ENCODE data around the gene ADCK1. TPM values are rescaled to one million over a fixed set of nuclear protein-coding genes. Genes with fewer than 3 reads are reported as not detected.

ADCK1 gene
- total RNA-seq, 2 donors from 2014 or later: 7.4 to 12.1 TPM

DNA sequence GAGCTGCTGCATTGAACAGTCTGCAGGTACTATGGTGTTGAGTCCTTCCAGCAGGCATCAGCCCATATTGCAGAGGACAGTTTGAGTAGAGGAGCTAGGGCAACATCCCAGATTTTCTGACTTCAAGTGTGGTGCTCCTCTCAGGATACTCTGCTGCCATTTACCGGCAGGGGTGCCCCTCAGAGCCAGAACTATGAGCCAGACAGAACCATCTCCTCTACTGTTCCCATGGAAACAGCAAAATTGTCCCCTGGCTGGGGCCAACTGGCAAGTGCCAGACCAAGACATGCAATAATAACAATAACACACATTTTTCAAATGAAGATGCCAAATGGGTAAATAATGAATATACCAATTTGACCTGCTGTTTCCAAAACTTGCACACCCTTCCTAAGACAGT is 102.9 kb downstream of the ADCK1 start:
- Histone ChIP-seq H3K4me3 (no peak overlapping the region), H3K9me3 (no peaks in the 10 kb centered on the region), H3K27me3 (no peaks in the 10 kb centered on the region), H3K36me3 (no peaks in the 10 kb centered on the region), H3K27ac (no peak overlapping the region), H3K4me1 (no peaks in the 10 kb centered on the region), H3K9ac (ENCODE audit: low read depth in 2 of 2, low read length in 2 of 2) (no peak overlapping the region)
- intact Hi-C loops (cut with DNase I): no loop called here
- TF ChIP-seq, protein P1, sequence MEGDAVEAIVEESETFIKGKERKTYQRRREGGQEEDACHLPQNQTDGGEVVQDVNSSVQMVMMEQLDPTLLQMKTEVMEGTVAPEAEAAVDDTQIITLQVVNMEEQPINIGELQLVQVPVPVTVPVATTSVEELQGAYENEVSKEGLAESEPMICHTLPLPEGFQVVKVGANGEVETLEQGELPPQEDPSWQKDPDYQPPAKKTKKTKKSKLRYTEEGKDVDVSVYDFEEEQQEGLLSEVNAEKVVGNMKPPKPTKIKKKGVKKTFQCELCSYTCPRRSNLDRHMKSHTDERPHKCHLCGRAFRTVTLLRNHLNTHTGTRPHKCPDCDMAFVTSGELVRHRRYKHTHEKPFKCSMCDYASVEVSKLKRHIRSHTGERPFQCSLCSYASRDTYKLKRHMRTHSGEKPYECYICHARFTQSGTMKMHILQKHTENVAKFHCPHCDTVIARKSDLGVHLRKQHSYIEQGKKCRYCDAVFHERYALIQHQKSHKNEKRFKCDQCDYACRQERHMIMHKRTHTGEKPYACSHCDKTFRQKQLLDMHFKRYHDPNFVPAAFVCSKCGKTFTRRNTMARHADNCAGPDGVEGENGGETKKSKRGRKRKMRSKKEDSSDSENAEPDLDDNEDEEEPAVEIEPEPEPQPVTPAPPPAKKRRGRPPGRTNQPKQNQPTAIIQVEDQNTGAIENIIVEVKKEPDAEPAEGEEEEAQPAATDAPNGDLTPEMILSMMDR (IDR thresholded peaks at IDR 0.05): no peak
- no peak for DNase-seq

DNA sequence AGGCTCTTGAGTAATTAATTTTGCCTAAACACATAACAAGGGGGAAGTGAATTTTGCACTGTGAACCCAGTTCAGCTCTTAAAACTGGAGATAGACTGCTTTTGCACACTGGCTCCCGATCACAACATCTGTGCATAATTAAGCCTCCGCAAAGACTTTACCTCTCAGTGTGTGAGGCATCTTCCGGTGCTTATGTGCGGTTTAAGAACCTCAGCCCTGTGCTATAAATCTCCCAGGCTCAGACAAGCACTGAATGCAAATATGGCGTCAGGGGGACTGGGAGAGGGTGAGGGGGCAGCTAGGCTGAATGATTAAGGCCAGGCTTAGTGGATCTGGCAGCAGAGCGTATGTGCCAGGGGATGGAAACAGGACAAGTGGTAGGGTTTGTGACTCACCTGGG is 103.3 kb downstream of the ADCK1 start:
- DNase-seq: no peak

DNA sequence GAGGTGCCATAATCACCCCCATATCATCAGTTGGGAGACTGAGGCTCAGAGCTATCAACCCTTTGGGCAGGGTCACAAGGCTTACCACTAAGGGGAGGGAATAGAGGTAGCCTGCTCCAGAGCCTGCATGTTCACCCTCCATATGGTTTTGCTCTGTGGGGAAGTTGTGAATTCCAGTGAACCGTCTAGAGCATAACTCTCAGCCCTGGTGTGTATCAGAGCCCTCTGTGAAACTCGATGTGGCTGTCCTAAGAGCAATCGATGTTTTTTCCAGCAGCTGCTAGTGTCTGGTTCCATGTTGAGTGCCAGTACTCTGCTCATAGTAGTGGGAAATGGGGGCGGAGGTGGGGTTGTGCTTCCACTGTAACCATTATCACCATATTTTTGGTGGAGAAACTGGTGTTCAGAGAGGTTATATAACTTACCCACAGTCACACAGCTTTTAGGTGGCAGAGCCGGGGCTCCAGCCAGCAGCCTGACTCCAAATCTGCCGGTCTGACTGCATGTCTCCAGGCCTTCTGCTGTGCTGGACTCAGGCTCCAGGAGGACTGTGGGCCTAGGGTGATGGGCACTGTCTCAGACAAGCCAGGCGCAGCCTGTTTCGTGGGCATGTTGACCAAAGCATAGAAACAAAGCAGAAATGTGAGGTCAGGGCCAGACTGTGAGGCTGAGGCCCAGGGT is 104.2 kb downstream of the ADCK1 start:
- Histone ChIP-seq H3K9me3 (no peaks in the 10 kb centered on the region), H3K4me3 (no peak overlapping the region), H3K36me3 (no peaks in the 10 kb centered on the region), H3K9ac (ENCODE audit: low read depth in 2 of 2, low read length in 2 of 2) (no peak overlapping the region), H3K27me3 (no peaks in the 10 kb centered on the region), H3K4me1 (no peaks in the 10 kb centered on the region), H3K27ac (no peak overlapping the region)
- intact Hi-C loops (cut with DNase I): no loop called here
- TF ChIP-seq, protein P1 (IDR thresholded peaks at IDR 0.05): no peak
- DNase-seq: no peak

More for the DNA sequence above, 103.3 kb downstream of the ADCK1 start:
- Histone ChIP-seq H3K27me3 (no peaks in the 10 kb centered on the region), H3K27ac (no peak overlapping the region), H3K4me3 (no peak overlapping the region), H3K9ac (ENCODE audit: low read depth in 2 of 2, low read length in 2 of 2) (no peak overlapping the region), H3K9me3 (no peaks in the 10 kb centered on the region), H3K36me3 (no peaks in the 10 kb centered on the region), H3K4me1 (no peaks in the 10 kb centered on the region)
- intact Hi-C loops (cut with DNase I): no loop called here
- TF ChIP-seq, protein P1 (IDR thresholded peaks at IDR 0.05): no peak

DNA sequence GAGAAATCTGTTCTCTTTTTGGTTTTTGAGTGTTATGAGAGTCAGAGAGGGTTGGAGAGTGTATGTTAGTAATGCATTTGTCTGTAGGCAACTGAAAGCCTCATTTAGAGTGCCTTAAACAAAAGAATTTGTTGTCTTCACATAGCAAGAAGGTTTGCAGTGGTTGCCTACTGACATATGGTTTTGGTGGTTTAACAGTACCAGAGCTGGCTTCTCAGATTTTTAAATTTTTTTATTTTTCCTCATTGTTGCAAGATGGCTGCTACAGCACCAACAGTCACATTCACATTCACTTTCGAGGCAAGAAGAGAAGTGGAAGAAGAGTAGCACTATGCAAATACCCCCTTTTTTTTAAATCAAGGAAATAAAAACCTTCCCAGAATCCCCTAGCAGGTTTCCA is 106.5 kb downstream of the ADCK1 start:
- H3K9me3 ChIP-seq: no peaks in the 10 kb centered on the region
- H3K27ac ChIP-seq: no peak overlapping the region
- H3K27me3 ChIP-seq: no peaks in the 10 kb centered on the region
- TF ChIP-seq, protein P1 (IDR thresholded peaks at IDR 0.05): no peak
- H3K9ac ChIP-seq (ENCODE audit: low read depth in 2 of 2, low read length in 2 of 2): no peak overlapping the region
- no peak for DNase-seq
- no peaks in the 10 kb centered on the region for H3K36me3 ChIP-seq
- H3K4me3 ChIP-seq: no peak overlapping the region
- intact Hi-C loops (cut with DNase I): no loop called here
- no peaks in the 10 kb centered on the region for H3K4me1 ChIP-seq

DNA sequence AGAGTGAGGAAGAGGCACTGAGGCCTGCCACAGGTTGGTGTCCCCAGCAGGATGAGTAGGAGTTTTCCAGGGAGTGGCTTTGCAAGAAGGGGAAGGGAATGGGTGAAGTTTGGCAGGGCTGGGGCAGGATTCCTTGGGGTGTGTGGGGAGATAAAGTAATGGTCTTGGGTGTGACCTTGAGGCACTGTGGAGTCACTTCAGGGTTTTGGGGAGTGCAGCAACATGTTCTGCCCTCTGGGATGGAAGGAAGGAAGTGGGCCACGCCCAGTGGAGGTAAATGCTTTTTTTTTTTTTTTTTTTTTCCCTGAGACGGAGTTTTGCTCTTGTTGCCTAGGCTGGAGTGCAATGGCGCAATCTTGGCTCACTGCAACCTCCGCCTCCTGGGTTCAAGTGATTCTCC is 108.9 kb downstream of the ADCK1 start:
- no peak for DNase-seq
- no peaks in the 10 kb centered on the region for H3K36me3 ChIP-seq
- TF ChIP-seq, protein P1 (IDR thresholded peaks at IDR 0.05): no peak
- no peak overlapping the region for H3K4me3 ChIP-seq
- no peaks in the 10 kb centered on the region for H3K9me3 ChIP-seq
- intact Hi-C loops (cut with DNase I): no loop called here
- H3K27me3 ChIP-seq: no peaks in the 10 kb centered on the region
- no peak overlapping the region for H3K27ac ChIP-seq
- no peaks in the 10 kb centered on the region for H3K4me1 ChIP-seq
- H3K9ac ChIP-seq (ENCODE audit: low read depth in 2 of 2, low read length in 2 of 2): no peak overlapping the region
